Measurements from ENCODE around the gene CCL28. TPM values are rescaled to one million over a fixed set of nuclear protein-coding genes. Genes with fewer than 3 reads are reported as not detected.
"Not testable (repeated sequence)": the region's sequence is repeated elsewhere in the genome, so short reads cannot be mapped to it uniquely, and the experiment has no call there.

Gene CCL28
- total and polyA plus RNA-seq, 3 experiments from 2014 or later: 7.5 to 8.6 (median 8.4) TPM

GRCh38 chr5:43429016-43429415 is 16.8 kb upstream of the CCL28 start:
- Mint-ChIP-seq H3K4me1 (no peaks in the 10 kb centered on the region), H3K27me3 (no peaks in the 10 kb centered on the region), H3K36me3 (no peaks in the 10 kb centered on the region), H3K27ac (no peak overlapping the region), H3K9me3 (no peaks in the 10 kb centered on the region), H3K4me3 (no peak overlapping the region)
- POLR2A ChIA-PET: no interaction called here
- Histone ChIP-seq H3K4me3 (ENCODE audit: low read length) (no peak overlapping the region), H3K4me1 (ENCODE audit: insufficient read depth, low read length) (no peaks in the 10 kb centered on the region), H3K27me3 (ENCODE audit: insufficient read depth, low read length, poor library complexity, severe bottlenecking) (no peaks in the 10 kb centered on the region), H3K9me3 (ENCODE audit: low read length) (no peaks in the 10 kb centered on the region), H3K27ac (ENCODE audit: low read depth, low read length) (no peak overlapping the region), H3K36me3 (ENCODE audit: insufficient read depth, low read length) (no peaks in the 10 kb centered on the region)
- CTCF ChIA-PET: no interaction called here
- no peak for DNase-seq

GRCh38 chr5:43427306-43427705 is 15.1 kb upstream of the CCL28 start:
- CTCF ChIA-PET: no interaction called here
- no peak for DNase-seq
- Histone ChIP-seq H3K36me3 (ENCODE audit: insufficient read depth, low read length) (no peaks in the 10 kb centered on the region), H3K4me3 (ENCODE audit: low read length) (no peak overlapping the region), H3K4me1 (ENCODE audit: insufficient read depth, low read length) (no peaks in the 10 kb centered on the region), H3K9me3 (ENCODE audit: low read length) (no peaks in the 10 kb centered on the region), H3K27ac (ENCODE audit: low read depth, low read length) (no peak overlapping the region), H3K27me3 (ENCODE audit: insufficient read depth, low read length, poor library complexity, severe bottlenecking) (no peaks in the 10 kb centered on the region)
- H3K27me3 Mint-ChIP-seq: peaks cover 0 to 1% of the 10 kb centered on the region in 2 donors
- POLR2A ChIA-PET: no interaction called here
- no peaks in the 10 kb centered on the region for H3K36me3 Mint-ChIP-seq
- no peak overlapping the region for H3K4me3 Mint-ChIP-seq
- no peak overlapping the region for H3K27ac Mint-ChIP-seq
- no peaks in the 10 kb centered on the region for H3K9me3 Mint-ChIP-seq
- H3K4me1 Mint-ChIP-seq: no peaks in the 10 kb centered on the region

DNA sequence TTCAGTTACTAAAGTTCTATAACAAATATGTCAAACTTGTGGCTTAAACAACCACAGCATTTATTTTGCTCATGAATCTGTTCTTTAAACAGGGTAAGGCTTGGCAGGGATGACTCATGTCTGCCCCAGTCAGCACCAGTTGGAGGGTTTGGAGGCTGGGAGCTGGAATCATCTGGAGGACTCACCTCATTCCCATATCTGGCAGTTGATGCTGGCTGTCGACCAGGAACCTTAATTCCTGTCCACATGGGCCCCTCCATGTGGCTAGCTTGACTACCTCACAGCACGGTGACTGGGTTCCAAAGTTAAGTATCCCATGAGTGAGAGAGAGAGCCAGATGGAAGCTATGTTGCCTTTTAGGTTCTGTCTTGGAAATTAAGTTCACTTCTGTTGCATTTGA is 13.8 kb upstream of the CCL28 start:
- Mint-ChIP-seq H3K4me3 (no peak overlapping the region), H3K36me3 (peaks cover 0 to 1% (median 0%) of the 10 kb centered on the region in 3 donors), H3K9me3 (no peaks in the 10 kb centered on the region), H3K4me1 (no peaks in the 10 kb centered on the region), H3K27ac (no peak overlapping the region), H3K27me3 (peaks cover 0 to 1% of the 10 kb centered on the region in 2 donors)
- no peaks in the 10 kb centered on the region for H3K4me1 ChIP-seq (ENCODE audit: insufficient read depth, low read length)
- H3K9me3 ChIP-seq (ENCODE audit: low read length): no peaks in the 10 kb centered on the region
- H3K36me3 ChIP-seq (ENCODE audit: insufficient read depth, low read length): no peaks in the 10 kb centered on the region
- POLR2A ChIA-PET: no interaction called here
- no peak overlapping the region for H3K27ac ChIP-seq (ENCODE audit: low read depth, low read length)
- DNase-seq: no peak
- CTCF ChIA-PET: no interaction called here
- H3K4me3 ChIP-seq (ENCODE audit: low read length): no peak overlapping the region
- no peaks in the 10 kb centered on the region for H3K27me3 ChIP-seq (ENCODE audit: insufficient read depth, low read length, poor library complexity, severe bottlenecking)

- H3K27me3 ChIP-seq (ENCODE audit: insufficient read depth, low read length, poor library complexity, severe bottlenecking); POLR2A ChIA-PET; H3K9me3 ChIP-seq (ENCODE audit: low read length); H3K27me3 Mint-ChIP-seq; H3K36me3 ChIP-seq (ENCODE audit: insufficient read depth, low read length); H3K4me3 Mint-ChIP-seq; H3K9me3 Mint-ChIP-seq; DNase-seq; H3K4me1 ChIP-seq (ENCODE audit: insufficient read depth, low read length); H3K4me3 ChIP-seq (ENCODE audit: low read length); H3K4me1 Mint-ChIP-seq; CTCF ChIA-PET; H3K27ac Mint-ChIP-seq; H3K36me3 Mint-ChIP-seq; H3K27ac ChIP-seq (ENCODE audit: low read depth, low read length): not testable (repeated sequence)
Observed at GRCh38 chr5:43423086-43423485, 10.9 kb upstream of the CCL28 start.

DNA sequence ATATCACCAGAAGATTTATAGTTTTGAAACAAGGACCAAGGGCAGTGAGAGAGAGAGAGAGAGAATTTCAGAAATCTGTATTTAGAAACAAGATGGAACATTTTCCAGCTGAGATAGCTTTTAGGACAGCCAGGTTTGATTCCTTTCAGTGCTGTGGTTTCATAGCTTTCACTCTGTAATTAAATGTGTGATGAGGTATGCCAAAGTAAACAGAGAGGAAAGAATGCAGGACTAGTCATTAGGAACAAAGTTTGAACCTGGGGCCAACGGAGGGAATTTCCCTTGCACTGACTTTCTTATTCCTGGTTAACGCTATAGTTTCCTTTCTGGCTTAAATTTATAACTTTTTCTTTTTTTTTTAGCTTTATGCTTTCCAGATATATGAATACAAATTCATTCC is 10.0 kb upstream of the CCL28 start:
- Mint-ChIP-seq H3K27ac (no peak overlapping the region), H3K27me3 (peaks cover 1 to 2% of the 10 kb centered on the region in 2 donors), H3K4me3 (no peak overlapping the region), H3K9me3 (no peaks in the 10 kb centered on the region), H3K4me1 (no peaks in the 10 kb centered on the region), H3K36me3 (peaks cover 0 to 1% (median 0%) of the 10 kb centered on the region in 3 donors)
- no peaks in the 10 kb centered on the region for H3K9me3 ChIP-seq (ENCODE audit: low read length)
- no peak for DNase-seq
- ChIA-PET CTCF (no interaction called here), POLR2A (interaction anchor here (0.6 kb wide), 1 partner anchor 62 kb away, joined by 5 read pairs; the partner anchor contains the start of gene TMEM267)
- no peaks in the 10 kb centered on the region for H3K4me1 ChIP-seq (ENCODE audit: insufficient read depth, low read length)
- no peaks in the 10 kb centered on the region for H3K27me3 ChIP-seq (ENCODE audit: insufficient read depth, low read length, poor library complexity, severe bottlenecking)
- no peaks in the 10 kb centered on the region for H3K36me3 ChIP-seq (ENCODE audit: insufficient read depth, low read length)
- no peak overlapping the region for H3K27ac ChIP-seq (ENCODE audit: low read depth, low read length)
- H3K4me3 ChIP-seq (ENCODE audit: low read length): no peak overlapping the region

DNA sequence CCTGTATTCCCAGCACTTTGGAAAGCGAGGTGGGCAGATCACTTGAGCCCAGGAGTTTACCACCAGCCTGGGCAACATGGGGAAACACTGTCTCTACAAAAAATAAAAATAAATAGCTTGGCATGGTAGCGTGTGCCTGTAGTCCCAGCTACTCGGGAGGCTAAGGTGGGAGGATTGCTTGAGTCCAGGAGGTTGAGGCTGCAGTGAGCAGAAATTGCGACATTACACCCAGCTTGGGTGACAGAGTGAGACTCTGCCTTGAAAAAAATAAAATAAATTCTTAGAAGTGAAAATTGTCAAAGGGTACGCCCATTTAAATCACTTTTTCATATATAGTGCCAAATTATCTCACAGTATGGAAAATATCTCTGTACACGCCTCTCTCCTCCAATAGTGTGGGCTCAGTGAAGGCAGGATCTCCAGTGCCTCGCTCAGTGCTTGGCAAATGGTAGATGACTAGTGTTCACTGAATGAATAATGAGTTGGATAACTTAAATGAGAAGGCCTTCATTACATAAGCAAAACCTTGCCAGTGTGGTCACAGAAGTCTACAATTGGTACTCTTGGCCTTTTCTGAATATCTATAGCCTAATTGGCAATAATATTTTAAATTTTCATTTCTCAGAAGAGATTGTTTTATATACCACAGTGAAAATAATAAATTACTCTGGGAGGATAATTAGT is 9.4 kb upstream of the CCL28 start:
- no peak overlapping the region for H3K27ac ChIP-seq (ENCODE audit: low read depth, low read length)
- CTCF ChIA-PET: no interaction called here
- Mint-ChIP-seq H3K4me1 (no peaks in the 10 kb centered on the region), H3K9me3 (no peaks in the 10 kb centered on the region), H3K4me3 (no peak overlapping the region), H3K27me3 (peaks cover 1 to 4% of the 10 kb centered on the region in 2 donors), H3K27ac (no peak overlapping the region), H3K36me3 (peaks cover 0 to 1% (median 0%) of the 10 kb centered on the region in 3 donors)
- H3K27me3 ChIP-seq (ENCODE audit: insufficient read depth, low read length, poor library complexity, severe bottlenecking): no peaks in the 10 kb centered on the region
- H3K4me1 ChIP-seq (ENCODE audit: insufficient read depth, low read length): no peaks in the 10 kb centered on the region
- no peaks in the 10 kb centered on the region for H3K36me3 ChIP-seq (ENCODE audit: insufficient read depth, low read length)
- H3K9me3 ChIP-seq (ENCODE audit: low read length): no peaks in the 10 kb centered on the region
- H3K4me3 ChIP-seq (ENCODE audit: low read length): no peak overlapping the region
- POLR2A ChIA-PET: no interaction called here
- DNase-seq: no peak

DNA sequence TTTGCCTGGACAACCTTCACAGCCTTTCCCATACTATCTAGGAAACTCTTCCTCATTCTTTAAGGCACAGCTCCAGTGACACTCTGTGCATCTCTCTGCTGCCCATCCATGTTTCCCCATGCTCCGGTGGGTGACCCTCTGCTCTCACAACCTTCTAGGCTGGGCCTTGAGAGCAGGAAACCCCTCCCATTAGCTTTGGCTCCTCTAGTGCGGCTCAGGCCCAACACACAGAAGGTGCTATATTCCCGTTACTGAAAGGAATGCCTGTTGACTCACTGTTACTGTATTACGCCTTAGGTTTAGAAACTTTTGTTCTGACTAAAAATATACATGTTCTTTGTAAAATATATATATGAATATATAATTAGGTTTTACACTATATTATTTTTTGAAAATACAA is 8.1 kb upstream of the CCL28 start:
- Histone ChIP-seq H3K27me3 (ENCODE audit: insufficient read depth, low read length, poor library complexity, severe bottlenecking) (no peaks in the 10 kb centered on the region), H3K4me1 (ENCODE audit: insufficient read depth, low read length) (no peaks in the 10 kb centered on the region), H3K9me3 (ENCODE audit: low read length) (no peaks in the 10 kb centered on the region), H3K27ac (ENCODE audit: low read depth, low read length) (no peak overlapping the region), H3K4me3 (ENCODE audit: low read length) (no peak overlapping the region), H3K36me3 (ENCODE audit: insufficient read depth, low read length) (no peaks in the 10 kb centered on the region)
- peaks cover 1 to 4% of the 10 kb centered on the region in 2 donors for H3K27me3 Mint-ChIP-seq
- no peak overlapping the region for H3K27ac Mint-ChIP-seq
- ChIA-PET POLR2A (no interaction called here), CTCF (no interaction called here)
- DNase-seq: no peak
- H3K4me1 Mint-ChIP-seq: no peaks in the 10 kb centered on the region
- no peak overlapping the region for H3K4me3 Mint-ChIP-seq
- no peaks in the 10 kb centered on the region for H3K9me3 Mint-ChIP-seq
- H3K36me3 Mint-ChIP-seq: peaks cover 0 to 1% (median 0%) of the 10 kb centered on the region in 3 donors

GRCh38 chr5:43418561-43418960 is 6.4 kb upstream of the CCL28 start:
- ChIA-PET CTCF (no interaction called here), POLR2A (no interaction called here)
- Histone ChIP-seq H3K4me3 (ENCODE audit: low read length) (no peak overlapping the region), H3K27me3 (ENCODE audit: insufficient read depth, low read length, poor library complexity, severe bottlenecking) (no peaks in the 10 kb centered on the region), H3K9me3 (ENCODE audit: low read length) (no peaks in the 10 kb centered on the region), H3K27ac (ENCODE audit: low read depth, low read length) (no peak overlapping the region), H3K36me3 (ENCODE audit: insufficient read depth, low read length) (no peaks in the 10 kb centered on the region), H3K4me1 (ENCODE audit: insufficient read depth, low read length) (no peaks in the 10 kb centered on the region)
- no peaks in the 10 kb centered on the region for H3K4me1 Mint-ChIP-seq
- no peak overlapping the region for H3K4me3 Mint-ChIP-seq
- no peak for DNase-seq
- H3K27ac Mint-ChIP-seq: no peak overlapping the region
- H3K27me3 Mint-ChIP-seq: peaks cover 1 to 4% of the 10 kb centered on the region in 2 donors
- H3K36me3 Mint-ChIP-seq: peaks cover 0 to 1% (median 0%) of the 10 kb centered on the region in 3 donors
- no peaks in the 10 kb centered on the region for H3K9me3 Mint-ChIP-seq

Measured in CD8-positive, alpha-beta memory T cell (primary cell).